Measurements from ENCODE around the gene ACTN4.

- TF ChIP-seq, protein P1, sequence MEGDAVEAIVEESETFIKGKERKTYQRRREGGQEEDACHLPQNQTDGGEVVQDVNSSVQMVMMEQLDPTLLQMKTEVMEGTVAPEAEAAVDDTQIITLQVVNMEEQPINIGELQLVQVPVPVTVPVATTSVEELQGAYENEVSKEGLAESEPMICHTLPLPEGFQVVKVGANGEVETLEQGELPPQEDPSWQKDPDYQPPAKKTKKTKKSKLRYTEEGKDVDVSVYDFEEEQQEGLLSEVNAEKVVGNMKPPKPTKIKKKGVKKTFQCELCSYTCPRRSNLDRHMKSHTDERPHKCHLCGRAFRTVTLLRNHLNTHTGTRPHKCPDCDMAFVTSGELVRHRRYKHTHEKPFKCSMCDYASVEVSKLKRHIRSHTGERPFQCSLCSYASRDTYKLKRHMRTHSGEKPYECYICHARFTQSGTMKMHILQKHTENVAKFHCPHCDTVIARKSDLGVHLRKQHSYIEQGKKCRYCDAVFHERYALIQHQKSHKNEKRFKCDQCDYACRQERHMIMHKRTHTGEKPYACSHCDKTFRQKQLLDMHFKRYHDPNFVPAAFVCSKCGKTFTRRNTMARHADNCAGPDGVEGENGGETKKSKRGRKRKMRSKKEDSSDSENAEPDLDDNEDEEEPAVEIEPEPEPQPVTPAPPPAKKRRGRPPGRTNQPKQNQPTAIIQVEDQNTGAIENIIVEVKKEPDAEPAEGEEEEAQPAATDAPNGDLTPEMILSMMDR (IDR thresholded peaks at IDR 0.05), result no peak
- no peak for TF ChIP-seq EZH2 (IDR thresholded peaks at IDR 0.05; ENCODE audit: borderline replicate concordance, insufficient read depth, low read depth, low read length, poor library complexity, severe bottlenecking)
Measured at GRCh38 chr19:38741670-38742069, 94.2 kb downstream of the ACTN4 start.

All from B cell (primary cell).